Endothelial cell of umbilical vein (primary cell): ENCODE results near the gene ANO7.

Experiments used
- CTCF ChIP-seq, 2 donors: IDR thresholded peaks; 1 replicate in 1 of 2; 2 replicates in 1 of 2; pipeline ENCODE4 v1.5.1; 2011; ENCODE audit warnings: low read length in 2 of 2, mild to moderate bottlenecking in 2 of 2, moderate library complexity in 2 of 2, control low read depth in 1 of 2, inconsistent platforms in 1 of 2, low read depth in 1 of 2; ENCODE audit not compliant: insufficient read depth in 1 of 2; ENCODE audit errors: extremely low read depth in 1 of 2
- EZH2 ChIP-seq: IDR thresholded peaks from 2 replicates; pipeline ENCODE4 v1.6.1; 2012; ENCODE audit warnings: borderline replicate concordance, low read depth, mild to moderate bottlenecking, moderate library complexity, low read length, inconsistent platforms; ENCODE audit not compliant: severe bottlenecking
- POLR2A ChIP-seq: IDR thresholded peaks from 2 replicates; pipeline ENCODE4 v1.6.1; 2012; ENCODE audit warnings: low read depth, mild to moderate bottlenecking, control low read depth, low read length

GRCh38 chr2:241215421-241215820 is 26.9 kb downstream of the ANO7 start:
- TF ChIP-seq CTCF (IDR thresholded peaks at IDR 0.05; ENCODE audit: extremely low read depth in 1 of 2, insufficient read depth in 1 of 2, low read depth in 1 of 2, low read length in 2 of 2) (no peak), POLR2A (no peak), EZH2 (no peak)
